ENCODE data around the gene C6orf132.

Gene C6orf132

GRCh38 chr6:42141603-42142117 lies 760 bp downstream of the C6orf132 start:
- no peak for TF ChIP-seq CTCF (IDR thresholded peaks at IDR 0.05; ENCODE audit: control insufficient read depth, extremely low read depth, insufficient read depth)
- DNase-seq (ENCODE audit: low read depth): no peak
- H3K4me3 ChIP-seq (ENCODE audit: low read depth, low read length): peak overlapping the region; percentile 82

- DNase-seq (ENCODE audit: low read depth): no peak
- no peak for TF ChIP-seq CTCF (IDR thresholded peaks at IDR 0.05; ENCODE audit: control insufficient read depth, extremely low read depth, insufficient read depth)
- H3K4me3 ChIP-seq (ENCODE audit: low read depth, low read length): peak overlapping the region; percentile 82
Observed at GRCh38 chr6:42140756-42141602, 1.4 kb downstream of the C6orf132 start.

- no peak for DNase-seq (ENCODE audit: low read depth)
- peak overlapping the region; percentile 82 for H3K4me3 ChIP-seq (ENCODE audit: low read depth, low read length)
- TF ChIP-seq CTCF (IDR thresholded peaks at IDR 0.05; ENCODE audit: control insufficient read depth, extremely low read depth, insufficient read depth): no peak
Observed at GRCh38 chr6:42140032-42140431, 2.4 kb downstream of the C6orf132 start.

- peak; percentile 79 for DNase-seq (ENCODE audit: low read depth)
- H3K4me3 ChIP-seq (ENCODE audit: low read depth, low read length): peak overlapping the region; percentile 30
- no peak for TF ChIP-seq CTCF (IDR thresholded peaks at IDR 0.05; ENCODE audit: control insufficient read depth, extremely low read depth, insufficient read depth)
Observed at GRCh38 chr6:42138630-42139619, 3.5 kb downstream of the C6orf132 start.

- no peak for TF ChIP-seq CTCF (IDR thresholded peaks at IDR 0.05; ENCODE audit: control insufficient read depth, extremely low read depth, insufficient read depth)
- no peak for DNase-seq (ENCODE audit: low read depth)
- peak overlapping the region; percentile 30 for H3K4me3 ChIP-seq (ENCODE audit: low read depth, low read length)
Observed at GRCh38 chr6:42138190-42138589, 4.2 kb downstream of the C6orf132 start.

GRCh38 chr6:42137194-42137753 lies 5.1 kb downstream of the C6orf132 start:
- H3K4me3 ChIP-seq (ENCODE audit: low read depth, low read length): no peak overlapping the region
- no peak for TF ChIP-seq CTCF (IDR thresholded peaks at IDR 0.05; ENCODE audit: control insufficient read depth, extremely low read depth, insufficient read depth)
- DNase-seq (ENCODE audit: low read depth): no peak

Data from LNCaP clone FGC (cell line).